HepG2 (cell line): ENCODE data around the gene EMC8. TPM values are rescaled to one million over a fixed set of nuclear protein-coding genes. Genes with fewer than 3 reads are reported as not detected.

Source experiments
- ATAC-seq: fragments of 200-7000 bp; cut with Tn5 transposase; 3 replicates; pipeline ENCODE4 v1.9.1; 2020; ENCODE audit warnings: mild to moderate bottlenecking, moderate library complexity
- BruUV-seq: library from RNA; stranded (reverse); fragments of 400-500 nt; replicated peaks from 2 replicates; lab custom pipeline; 2021; lab: Mats Ljungman, UMichigan
- CTCF ChIA-PET: fragments of 300-600 bp; formaldehyde crosslinking; extraction: SDS; loops from one replicate; lab custom pipeline; 2021; ENCODE audit warnings: low total read pairs, inconsistent platforms, low intra/inter-chr PET ratio; lab: Yijun Ruan, JAX
- POLR2A ChIA-PET: fragments of 350-600 bp; sonication (Branson Sonifier 250); formaldehyde crosslinking; loops from one replicate; lab custom pipeline; 2020; ENCODE audit warnings: antibody characterized with exemption, inconsistent platforms; lab: Yijun Ruan, JAX
- DNase-seq: peaks from one replicate; pipeline ENCODE4 v3.0.0-alpha.2; 2015; ENCODE audit warnings: low spot score
- FAIRE-seq: peaks from 3 replicates; lab custom pipeline; 2011; peaks lifted over from hg19 to GRCh38; lab: Jason Lieb, UNC
- H2AFZ ChIP-seq: one replicate; pipeline ENCODE4 v1.6.1; 2011; ENCODE audit warnings: low read length, inconsistent platforms
- H3K27ac ChIP-seq: fragments of 300-600 bp; 3 replicates; pipeline ENCODE4 v1.8.0; 2011; ENCODE audit warnings: mixed run types, mild to moderate bottlenecking, mixed read lengths, low read length, inconsistent platforms; ENCODE audit not compliant: insufficient read depth; ENCODE audit errors: extremely low read length
- H3K27me3 ChIP-seq, 2 experiments: fragments of 200-600 bp in 1 of 2; 2 replicates in 1 of 2; 3 replicates in 1 of 2; pipeline versions ENCODE4 v1.6.0 to v1.8.0; 2011; ENCODE audit warnings: low read length in 2 of 2, mild to moderate bottlenecking in 2 of 2, moderate library complexity in 2 of 2, inconsistent platforms in 1 of 2; ENCODE audit not compliant: insufficient read depth in 2 of 2, control insufficient read depth in 1 of 2
- H3K36me3 ChIP-seq, 2 experiments: fragments of 200-600 bp in 1 of 2; replicated peaks in 1 of 2; 2 replicates in 1 of 2; 3 replicates in 1 of 2; pipeline versions ENCODE4 v1.5.1 to v1.8.0; 2011; ENCODE audit warnings: low read length in 2 of 2, inconsistent platforms in 1 of 2; ENCODE audit not compliant: insufficient read depth in 2 of 2, control insufficient read depth in 1 of 2
- H3K4me1 ChIP-seq: 2 replicates; pipeline ENCODE4 v1.5.1; 2012; ENCODE audit warnings: low read length, inconsistent platforms; ENCODE audit not compliant: insufficient read depth
- H3K4me2 ChIP-seq: 2 replicates; pipeline ENCODE4 v1.6.0; 2011; ENCODE audit warnings: low read depth, low read length, inconsistent platforms
- H3K4me3 ChIP-seq, 3 experiments: fragments of 200-600 bp in 1 of 3; sonication (generic), shearing (Covaris generic) in 1 of 3; replicated peaks in 1 of 3; 2 replicates each; pipeline ENCODE4 v1.5.1; 2011 to 2016; ENCODE audit warnings: low read length in 3 of 3, inconsistent platforms in 2 of 3, low read depth in 2 of 3, mild to moderate bottlenecking in 2 of 3, control low read depth in 1 of 3, mixed read lengths in 1 of 3; ENCODE audit not compliant: insufficient read depth in 1 of 3
- H3K79me2 ChIP-seq: one replicate; pipeline ENCODE4 v1.6.1; 2011; ENCODE audit warnings: low read length, inconsistent platforms; ENCODE audit not compliant: insufficient read depth
- H3K9ac ChIP-seq: 2 replicates; pipeline ENCODE4 v1.6.0; 2011; ENCODE audit warnings: mild to moderate bottlenecking, low read depth, low read length, inconsistent platforms; ENCODE audit not compliant: insufficient read depth
- H3K9me3 ChIP-seq: 2 replicates; pipeline ENCODE4 v1.5.1; 2012; ENCODE audit warnings: mild to moderate bottlenecking, low read length
- H4K20me1 ChIP-seq: 2 replicates; pipeline ENCODE4 v1.6.0; 2011; ENCODE audit warnings: inconsistent platforms, mild to moderate bottlenecking, low read length, moderate library complexity; ENCODE audit not compliant: insufficient read depth
- BCLAF1 ChIP-seq: fragments of 450-650 bp; IDR thresholded peaks from 2 replicates; pipeline ENCODE4 v1.6.1; 2017; ENCODE audit warnings: mild to moderate bottlenecking
- RFX1 ChIP-seq: fragments of 450-650 bp; IDR thresholded peaks from 2 replicates; pipeline ENCODE4 v1.6.1; 2017
- TRIM22 ChIP-seq: fragments of 450-650 bp; IDR thresholded peaks from 2 replicates; pipeline ENCODE4 v1.6.1; 2017
- ZNF431 ChIP-seq: sonication (generic); formaldehyde crosslinking; IDR thresholded peaks from 2 replicates; pipeline ENCODE4 v1.9.0; 2022; ENCODE audit warnings: missing genetic modification reagents, low read depth, mild to moderate bottlenecking, borderline replicate concordance
- WGBS: methylation state at CpG from one replicate; pipeline ENCODE4 v1.1.6; 2017; ENCODE audit warnings: low lambda C conversion rate; 5-methylcytosine and 5-hydroxymethylcytosine counted together
- in situ Hi-C: cut with HindIII; loops from 2 replicates; pipeline ENCODE4 v1.10.0; 2017; ENCODE audit warnings: low pct_unique_long_range_greater_than_20kb; ENCODE audit not compliant: extremely low pct_ligation_motif_present
- intact Hi-C: fragments of 100-400 bp; cut with micrococcal nuclease; formaldehyde crosslinking; loops from one replicate; pipeline ENCODE4 v1.10.0; 2022; ENCODE audit not compliant: unreplicated experiment
- polyA plus RNA-seq, 8 experiments: library from polyadenylated mRNA; depleted of rRNA in 3 of 8; stranded (reverse) in 7 of 8; unstranded in 1 of 8; fragments of >200 nt; fragmentation: Illumina TruSeq in 4 of 8; extraction: Trizol in 4 of 8; gene quantifications; 2 replicates each; pipeline versions ENCODE4 v1.2.1 to v1.2.3, GENCODE V29; 2011 to 2016; ENCODE audit warnings: low read depth in 4 of 8, missing spikeins in 1 of 8, mixed read lengths in 1 of 8; ENCODE audit not compliant: insufficient read depth in 1 of 8
- total RNA-seq, 5 experiments: library from RNA; depleted of rRNA; stranded (reverse); fragments of >200 nt; fragmentation: Illumina TruSeq; extraction: Trizol; gene quantifications; 2 replicates each; pipeline ENCODE4 v1.2.3, GENCODE V29; 2016; ENCODE audit warnings: low read depth in 1 of 5

Gene EMC8
- total and polyA plus RNA-seq, 2 of the 13 experiments (the other 11 are each of a cell fraction or from before 2014, with no cell fraction given), result 55.0 to 76.0 TPM

GRCh38 chr16:85810097-85810741 is 10.9 kb upstream of the EMC8 start:
- Histone ChIP-seq H2AFZ (no peak overlapping the region), H3K79me2 (no peaks in the 10 kb centered on the region), H3K27ac (no peak overlapping the region), H3K27me3 (peaks cover 6 to 31% of the 10 kb centered on the region in 2 experiments), H3K9ac (no peak overlapping the region), H4K20me1 (no peaks in the 10 kb centered on the region), H3K9me3 (no peaks in the 10 kb centered on the region), H3K4me2 (no peak overlapping the region), H3K36me3 (peaks cover 10 to 20% of the 10 kb centered on the region in 2 experiments), H3K4me1 (peaks cover 27% of the 10 kb centered on the region), H3K4me3 (no peak overlapping the region)
- BruUV-seq, result no TSS peak
- TF ChIP-seq RFX1, result no peak
- TF ChIP-seq BCLAF1, result no peak
- no peak for TF ChIP-seq TRIM22
- TF ChIP-seq ZNF431 (CRISPR knock-in tag), result no peak
- ChIA-PET CTCF (no interaction called here), POLR2A (interaction anchor here (1.1 kb wide), 1 partner anchor 12 kb away, joined by 3 read pairs; no protein-coding TSS in a partner anchor)
- intact Hi-C loops (no loop called here), in situ Hi-C loops (loop anchor here (25.0 kb wide), 1 partner anchor 702 kb away; the partner anchor contains the start of gene FOXF1)
- peak; percentile 40 for ATAC-seq
- DNase-seq, result no peak
- no peak for FAIRE-seq
- 21% methylated on average over 12 of the region's 13 CpGs for WGBS
